Stimulated activated memory B cell treated with anti-CD40 and anti-IgM and Interleukin-4, amounts not matched to agents 10 μg/mL and 1 μg/mL and 100 μg/mL, for 72 hours (primary cell): Measurements from ENCODE around the gene OXCT1.

Experiments
- ATAC-seq: fragments of 150-1000 bp; cut with Tn5 transposase; 2 replicates; pipeline ENCODE4 v1.10.0; 2021
- H3K27ac Mint-ChIP-seq: one replicate; pipeline ENCODE4 v1.8.0; 2022; ENCODE audit warnings: mild to moderate bottlenecking, mixed read lengths
- H3K27me3 Mint-ChIP-seq: one replicate; pipeline ENCODE4 v1.8.0; 2022; ENCODE audit warnings: mixed read lengths
- H3K36me3 Mint-ChIP-seq: one replicate; pipeline ENCODE4 v1.8.0; 2022; ENCODE audit warnings: mixed read lengths
- H3K4me1 Mint-ChIP-seq: one replicate; pipeline ENCODE4 v1.8.0; 2022; ENCODE audit warnings: mixed read lengths
- H3K4me3 Mint-ChIP-seq: one replicate; pipeline ENCODE4 v1.8.0; 2022; ENCODE audit warnings: mild to moderate bottlenecking, moderate library complexity, mixed read lengths
- H3K9me3 Mint-ChIP-seq: one replicate; pipeline ENCODE4 v1.8.0; 2022; ENCODE audit warnings: mixed read lengths

The OXCT1 gene

DNA sequence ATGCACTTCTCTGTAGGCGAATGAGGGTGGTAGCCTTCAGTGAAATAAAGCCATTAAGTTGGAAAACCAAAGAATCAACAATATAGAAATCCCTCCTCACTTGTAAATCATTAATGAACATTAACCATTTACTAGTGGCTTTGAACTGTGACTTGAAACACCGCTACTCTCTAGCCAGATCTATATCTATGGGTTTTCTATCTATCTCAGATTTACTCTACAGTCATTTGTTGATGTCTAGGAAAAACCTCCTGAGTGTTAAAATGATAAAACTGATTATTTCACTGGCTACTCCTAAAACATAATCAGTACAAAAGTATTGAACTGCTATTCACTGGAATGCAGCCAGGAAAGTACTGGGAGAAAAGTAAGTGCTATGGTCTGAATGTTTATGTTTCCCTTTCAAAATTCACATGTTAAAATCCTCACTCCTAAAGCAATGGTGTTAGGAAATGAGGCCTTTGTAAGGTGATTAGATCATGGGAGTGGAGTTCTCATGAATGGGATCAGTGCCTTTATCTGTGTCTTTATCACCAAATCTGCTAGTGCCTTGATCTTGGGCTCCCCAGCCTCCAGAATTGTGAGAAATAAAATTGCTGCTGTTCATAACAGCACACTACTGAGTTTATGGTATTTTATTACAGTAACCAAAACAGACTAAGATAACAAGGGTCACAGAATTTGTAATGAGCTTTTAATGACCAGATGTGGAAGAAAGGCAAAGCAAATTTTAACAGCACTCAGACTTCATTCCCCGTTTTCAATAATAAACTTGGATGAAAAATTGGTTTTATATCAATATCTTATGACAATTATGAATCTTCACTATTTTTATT, 8.6 kb upstream of the OXCT1 start:
- Mint-ChIP-seq H3K4me1 (no peaks in the 10 kb centered on the region), H3K27ac (no peak overlapping the region), H3K36me3 (no peaks in the 10 kb centered on the region), H3K4me3 (no peak overlapping the region), H3K27me3 (peaks cover 11% of the 10 kb centered on the region), H3K9me3 (no peaks in the 10 kb centered on the region)
- no peak for ATAC-seq

DNA sequence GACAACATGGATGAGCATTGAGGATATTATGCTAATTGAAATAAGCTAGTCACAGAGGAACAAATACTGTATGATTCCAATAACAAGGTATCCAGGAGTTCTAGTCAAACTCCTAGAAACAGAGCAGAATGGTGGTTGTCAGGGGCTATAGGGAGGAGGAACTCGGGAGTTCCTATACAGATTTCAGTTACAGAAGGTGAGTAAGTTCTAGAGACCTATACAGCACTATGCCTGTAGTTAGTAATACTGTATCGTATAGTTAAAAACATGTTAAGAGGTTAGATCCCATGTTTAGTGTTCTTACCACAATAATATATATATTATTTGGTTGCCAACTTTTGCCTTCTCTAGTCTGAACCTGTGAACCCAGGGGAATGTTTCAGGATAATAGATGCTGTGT, 7.9 kb upstream of the OXCT1 start:
- Mint-ChIP-seq H3K4me1 (no peaks in the 10 kb centered on the region), H3K27ac (no peak overlapping the region), H3K4me3 (no peak overlapping the region), H3K27me3 (peaks cover 11% of the 10 kb centered on the region), H3K36me3 (no peaks in the 10 kb centered on the region), H3K9me3 (no peaks in the 10 kb centered on the region)
- no peak for ATAC-seq

DNA sequence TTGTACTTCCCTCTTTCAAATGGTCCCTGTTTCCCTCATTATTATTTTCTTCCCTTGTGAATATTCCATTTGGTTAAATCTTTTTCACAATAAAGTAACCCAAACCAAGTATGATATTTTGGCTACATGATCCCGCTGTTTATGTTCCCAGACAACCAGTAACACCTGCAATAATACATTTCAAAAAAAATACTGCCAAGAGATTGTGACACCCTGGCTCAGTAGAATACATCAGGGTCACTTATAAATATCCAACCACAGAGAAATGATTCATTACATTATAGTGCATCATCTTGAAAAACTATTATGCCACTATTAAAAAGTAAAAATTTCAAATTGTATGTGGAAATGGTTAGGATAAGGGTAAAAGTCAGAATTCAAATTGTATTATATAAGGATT, 7.2 kb upstream of the OXCT1 start:
- ATAC-seq: no peak
- Mint-ChIP-seq H3K9me3 (no peaks in the 10 kb centered on the region), H3K4me1 (no peaks in the 10 kb centered on the region), H3K27me3 (peaks cover 11% of the 10 kb centered on the region), H3K36me3 (no peaks in the 10 kb centered on the region), H3K27ac (no peak overlapping the region), H3K4me3 (no peak overlapping the region)

DNA sequence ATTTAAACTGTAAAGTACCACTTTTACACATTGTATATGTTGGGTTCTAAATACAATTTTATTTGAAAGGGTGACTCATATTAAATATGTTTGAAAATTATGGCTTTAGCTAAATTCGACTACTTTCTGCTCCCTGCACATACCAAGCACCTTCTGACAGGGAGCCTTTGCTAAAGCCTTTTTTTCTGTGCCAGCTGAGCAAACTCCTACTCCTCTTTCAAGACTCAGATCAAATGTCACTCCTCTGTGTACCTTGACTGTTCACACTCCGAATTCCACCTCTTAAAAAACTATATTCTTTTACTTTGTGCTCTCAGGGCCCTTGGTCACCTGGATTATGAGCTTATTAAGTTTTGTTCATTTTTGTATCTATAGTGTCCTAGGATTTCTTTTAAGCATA, 6.5 kb upstream of the OXCT1 start:
- Mint-ChIP-seq H3K27me3 (peaks cover 11% of the 10 kb centered on the region), H3K36me3 (no peaks in the 10 kb centered on the region), H3K4me3 (no peak overlapping the region), H3K4me1 (no peaks in the 10 kb centered on the region), H3K27ac (no peak overlapping the region), H3K9me3 (no peaks in the 10 kb centered on the region)
- ATAC-seq: no peak

DNA sequence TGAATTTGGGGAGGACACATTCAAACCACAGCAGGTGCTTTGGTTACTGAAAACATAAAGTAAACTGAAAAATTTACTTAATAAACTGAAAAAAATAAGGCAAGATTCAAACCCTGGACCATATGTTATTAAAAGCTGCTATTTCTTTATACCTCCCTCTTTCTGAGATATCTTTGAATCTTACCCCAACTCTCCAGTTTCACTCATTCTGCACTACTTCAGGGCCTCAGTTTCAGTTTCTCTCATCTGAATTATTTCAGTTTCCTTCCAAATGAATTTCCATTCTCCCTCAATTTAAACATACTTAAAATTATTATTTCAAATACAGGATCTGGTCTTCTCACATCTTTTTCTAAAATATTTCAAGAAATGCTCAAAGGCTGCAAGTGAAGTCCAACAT, 4.9 kb upstream of the OXCT1 start:
- Mint-ChIP-seq H3K4me3 (no peak overlapping the region), H3K9me3 (no peaks in the 10 kb centered on the region), H3K36me3 (no peaks in the 10 kb centered on the region), H3K4me1 (peaks cover 7% of the 10 kb centered on the region), H3K27ac (no peak overlapping the region), H3K27me3 (peaks cover 6% of the 10 kb centered on the region)
- no peak for ATAC-seq

DNA sequence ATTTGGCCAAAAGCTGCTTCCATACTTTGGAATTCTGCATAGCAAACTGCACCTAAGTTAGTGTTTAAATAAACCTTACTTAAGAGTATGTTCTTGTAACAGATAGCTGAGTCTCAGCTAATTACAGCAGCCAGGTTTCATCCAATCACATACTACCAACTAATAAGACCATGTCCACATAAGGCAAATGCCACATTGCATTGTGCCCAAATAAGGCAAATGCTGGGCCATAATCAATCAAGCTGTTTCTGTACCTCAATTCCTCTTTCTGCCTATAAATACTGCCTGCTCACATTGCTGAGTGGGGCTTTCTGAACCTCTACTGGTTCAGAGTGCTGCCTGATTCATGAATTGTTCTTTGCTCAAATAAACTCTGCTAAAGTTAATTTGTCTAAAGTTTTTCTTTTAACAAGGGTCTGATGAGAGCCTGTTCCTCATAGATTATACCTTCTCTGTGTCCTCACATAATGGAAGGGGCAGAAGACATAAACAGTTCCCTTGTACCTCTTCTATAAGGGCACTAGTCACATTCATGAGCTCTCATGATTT, 4.4 kb upstream of the OXCT1 start:
- Mint-ChIP-seq H3K27me3 (peaks cover under 1% of the 10 kb centered on the region), H3K4me3 (no peak overlapping the region), H3K36me3 (no peaks in the 10 kb centered on the region), H3K4me1 (peaks cover 10% of the 10 kb centered on the region), H3K9me3 (no peaks in the 10 kb centered on the region), H3K27ac (no peak overlapping the region)
- no peak for ATAC-seq

DNA sequence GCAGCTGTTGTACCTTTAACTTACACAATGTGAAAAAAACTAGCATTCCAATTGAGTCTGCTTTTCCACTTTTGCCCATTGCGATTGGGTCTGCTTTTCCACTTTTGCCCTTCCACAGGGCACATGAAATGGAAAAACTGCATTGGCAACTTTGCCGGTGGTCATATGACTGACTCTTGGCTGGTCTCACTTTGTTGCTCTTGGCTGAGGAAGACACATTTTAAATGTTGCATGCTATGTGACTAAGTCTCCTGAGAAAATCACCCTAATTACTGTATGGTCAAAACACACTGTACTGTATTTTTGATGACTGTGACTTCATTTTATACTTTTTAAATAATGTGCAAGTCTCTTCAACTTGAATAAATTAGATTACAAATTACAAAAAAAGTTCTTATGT, 1.6 kb upstream of the OXCT1 start:
- H3K4me1 Mint-ChIP-seq: peaks cover 37% of the 10 kb centered on the region
- no peak for ATAC-seq
- H3K27ac Mint-ChIP-seq: no peak overlapping the region
- H3K36me3 Mint-ChIP-seq: no peaks in the 10 kb centered on the region
- no peaks in the 10 kb centered on the region for H3K9me3 Mint-ChIP-seq
- no peak overlapping the region for H3K4me3 Mint-ChIP-seq
- no peaks in the 10 kb centered on the region for H3K27me3 Mint-ChIP-seq

DNA sequence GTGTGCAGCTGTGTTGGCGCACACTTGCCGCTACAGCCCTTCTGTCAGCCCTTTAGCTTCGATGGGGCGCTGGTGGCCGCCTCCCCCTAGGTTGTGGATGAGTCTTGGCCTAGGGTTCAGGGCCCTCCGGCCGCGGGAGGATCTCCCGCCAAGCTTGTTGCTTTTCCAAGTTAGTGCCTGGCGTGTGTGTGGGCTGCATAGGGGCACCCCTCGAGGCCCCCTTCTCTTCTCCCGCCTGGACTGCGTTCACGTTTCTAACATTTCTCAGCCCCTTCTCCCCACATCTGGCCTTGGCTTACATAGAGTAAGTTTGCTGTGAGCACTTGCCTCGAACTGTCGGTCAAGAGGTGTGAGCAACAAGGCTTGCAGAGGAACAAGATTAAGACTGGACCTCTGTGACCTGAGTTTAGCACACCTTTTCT, 413 bp upstream of the OXCT1 start:
- Mint-ChIP-seq H3K27ac (peak overlapping the region; percentile 90), H3K4me3 (peak overlapping the region; percentile 89), H3K4me1 (peaks cover 47% of the 10 kb centered on the region), H3K9me3 (no peaks in the 10 kb centered on the region), H3K27me3 (no peaks in the 10 kb centered on the region), H3K36me3 (no peaks in the 10 kb centered on the region)
- no peak for ATAC-seq

DNA sequence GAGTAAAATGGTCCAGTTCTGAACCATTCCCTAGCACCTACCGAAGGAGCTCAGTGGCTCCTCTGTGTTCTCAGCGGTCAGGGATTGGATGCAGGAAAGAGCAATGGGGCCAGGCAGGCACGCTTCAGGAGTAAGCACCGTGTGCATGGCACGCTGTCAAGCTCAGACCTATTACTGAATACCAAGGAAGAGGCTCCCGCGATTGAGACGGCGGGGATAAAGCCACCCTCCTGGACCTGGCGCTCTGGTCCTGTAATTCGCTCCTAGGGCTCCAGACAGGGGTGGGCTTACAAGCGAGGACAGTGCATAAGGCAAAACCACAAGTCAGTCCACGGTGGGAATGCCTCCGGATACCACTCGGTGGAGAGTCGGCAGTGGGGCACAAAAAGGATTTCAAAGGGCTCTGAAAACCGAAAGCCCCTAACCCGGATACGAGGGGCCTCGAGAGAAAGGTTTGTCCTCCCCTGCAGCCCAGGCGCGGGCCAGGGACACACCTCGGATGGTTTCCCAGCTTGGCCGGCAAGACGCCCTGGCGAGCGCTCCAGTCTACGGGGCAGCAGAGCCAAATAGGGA, 988 bp downstream of the OXCT1 start:
- H3K4me1 Mint-ChIP-seq: peaks cover 61% of the 10 kb centered on the region

DNA sequence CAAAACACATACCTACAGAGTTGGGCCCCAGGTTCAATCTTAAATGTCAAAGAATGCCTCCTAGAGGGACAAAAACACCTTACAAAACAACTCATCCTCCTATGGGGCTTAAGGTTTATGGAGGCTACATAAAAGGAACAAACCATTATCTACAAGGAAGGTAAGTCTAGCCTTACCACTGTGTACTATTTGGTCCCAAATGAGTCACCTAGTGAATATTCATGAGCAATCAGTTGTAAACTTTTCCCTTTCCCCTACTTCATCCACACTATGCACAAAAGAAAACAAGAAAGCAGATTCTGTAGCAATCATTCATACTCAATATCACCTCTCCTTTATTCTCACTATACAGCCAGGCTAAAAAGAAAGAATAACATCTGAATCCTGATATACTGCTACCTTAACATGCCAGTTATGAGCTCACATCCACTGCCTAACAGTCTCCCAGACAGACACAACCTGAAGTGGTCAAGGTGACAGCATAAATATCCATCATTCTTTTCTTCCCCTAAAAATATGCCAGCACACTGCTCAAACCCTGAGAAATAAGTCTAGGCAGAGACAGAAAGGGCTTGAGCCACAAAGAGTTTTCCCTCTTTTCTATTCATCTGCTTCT, 6.2 kb downstream of the OXCT1 start:
- peak overlapping the region; percentile 5 for H3K27ac Mint-ChIP-seq
- peaks cover 10% of the 10 kb centered on the region for H3K36me3 Mint-ChIP-seq
- H3K9me3 Mint-ChIP-seq: no peaks in the 10 kb centered on the region
- peaks cover 57% of the 10 kb centered on the region for H3K4me1 Mint-ChIP-seq
- no peaks in the 10 kb centered on the region for H3K27me3 Mint-ChIP-seq
- ATAC-seq: no peak
- H3K4me3 Mint-ChIP-seq: no peak overlapping the region

More for the DNA sequence above, 988 bp downstream of the OXCT1 start:
- peak overlapping the region; percentile 90 for H3K27ac Mint-ChIP-seq
- no peaks in the 10 kb centered on the region for H3K36me3 Mint-ChIP-seq
- peak overlapping the region; percentile 89 for H3K4me3 Mint-ChIP-seq
- no peak for ATAC-seq
- H3K9me3 Mint-ChIP-seq: no peaks in the 10 kb centered on the region
- H3K27me3 Mint-ChIP-seq: no peaks in the 10 kb centered on the region

DNA sequence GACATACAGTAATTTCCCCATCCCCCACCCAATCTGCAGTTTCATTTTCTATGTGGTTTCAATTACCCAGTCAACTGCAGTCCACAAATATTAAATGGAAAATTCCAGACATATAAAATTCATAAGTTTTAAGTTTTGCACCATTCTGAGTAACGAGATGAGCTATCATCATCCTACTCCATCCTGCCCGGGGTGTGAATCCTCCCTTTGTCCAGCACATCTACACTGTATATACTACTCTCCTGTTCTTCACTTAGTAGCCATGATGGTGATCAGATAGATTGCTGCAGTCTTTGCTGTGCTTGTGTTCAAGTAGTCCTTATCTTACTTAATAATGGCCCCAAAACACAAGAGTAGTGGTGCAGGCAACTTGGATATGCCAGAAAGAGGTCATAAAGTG, 11.3 kb downstream of the OXCT1 start:
- peak overlapping the region; percentile 61 for H3K27ac Mint-ChIP-seq
- no peak for ATAC-seq

DNA sequence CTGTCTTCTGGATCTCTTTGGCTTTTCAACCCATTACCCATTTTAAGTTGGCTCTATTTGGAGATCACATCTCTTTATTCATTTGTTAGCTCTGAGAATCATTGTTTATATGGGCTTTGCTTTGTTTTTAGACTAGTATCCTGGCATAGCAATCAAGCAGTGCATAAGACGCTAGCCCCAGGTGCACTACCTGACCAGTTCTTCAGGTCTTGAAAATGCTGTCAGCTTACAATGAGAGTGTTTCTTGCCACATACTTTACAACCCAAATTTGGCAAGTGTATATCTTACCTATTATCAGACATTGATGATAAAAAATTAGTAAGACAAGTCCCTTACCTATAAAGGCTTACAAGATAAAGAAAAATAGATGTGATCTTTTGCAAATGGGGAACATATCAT, 12.2 kb downstream of the OXCT1 start:
- no peak for ATAC-seq
- Mint-ChIP-seq H3K27ac (no peak overlapping the region), H3K27me3 (no peaks in the 10 kb centered on the region)

More for the DNA sequence above, 11.3 kb downstream of the OXCT1 start:
- no peaks in the 10 kb centered on the region for H3K9me3 Mint-ChIP-seq
- H3K4me1 Mint-ChIP-seq: peaks cover 9% of the 10 kb centered on the region
- no peak overlapping the region for H3K4me3 Mint-ChIP-seq
- peaks cover 17% of the 10 kb centered on the region for H3K36me3 Mint-ChIP-seq
- H3K27me3 Mint-ChIP-seq: no peaks in the 10 kb centered on the region

DNA sequence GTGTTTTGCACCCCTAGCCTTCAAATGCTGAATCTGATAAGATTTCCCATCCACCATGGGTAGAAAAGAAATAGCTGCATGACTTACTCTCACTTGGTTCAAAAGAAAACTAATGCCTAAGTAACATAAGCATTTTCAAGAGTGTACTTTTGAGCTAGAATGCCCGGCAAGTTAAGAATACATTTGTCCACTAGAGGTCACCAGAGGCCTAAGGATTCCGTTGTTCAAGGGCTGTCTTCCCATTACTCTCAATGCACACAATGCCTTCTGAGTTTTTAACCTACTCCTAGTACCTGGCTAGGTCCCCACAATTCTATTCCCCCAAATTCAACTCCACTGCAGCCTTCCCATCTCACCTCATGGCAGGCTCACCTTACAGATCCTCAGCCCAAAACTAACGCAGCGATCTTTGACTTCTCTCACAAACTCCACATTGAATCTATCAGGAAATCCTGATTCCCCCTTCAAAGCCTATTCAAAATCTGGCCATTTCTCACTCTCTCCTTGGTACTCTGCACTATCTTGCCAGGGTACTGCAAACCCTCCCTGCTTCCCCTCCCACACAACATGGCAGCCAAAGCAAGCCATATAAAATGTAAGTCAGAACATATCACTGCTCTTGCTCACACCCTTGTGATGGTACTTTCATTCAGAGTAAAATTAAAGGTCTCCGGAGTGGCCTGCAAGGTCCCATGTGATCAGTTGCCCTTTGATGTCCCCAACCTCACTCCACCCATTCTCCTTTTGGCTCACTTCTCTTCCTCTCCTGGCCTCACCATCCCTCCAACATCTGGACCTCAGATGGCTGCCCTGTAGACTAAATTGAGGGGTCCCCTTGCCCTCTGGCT, 13.4 kb downstream of the OXCT1 start:
- ATAC-seq: peak; percentile 70

More for the DNA sequence above, 12.2 kb downstream of the OXCT1 start:
- H3K9me3 Mint-ChIP-seq: no peaks in the 10 kb centered on the region
- H3K4me1 Mint-ChIP-seq: no peaks in the 10 kb centered on the region
- H3K36me3 Mint-ChIP-seq: peaks cover 17% of the 10 kb centered on the region
- no peak overlapping the region for H3K4me3 Mint-ChIP-seq

DNA sequence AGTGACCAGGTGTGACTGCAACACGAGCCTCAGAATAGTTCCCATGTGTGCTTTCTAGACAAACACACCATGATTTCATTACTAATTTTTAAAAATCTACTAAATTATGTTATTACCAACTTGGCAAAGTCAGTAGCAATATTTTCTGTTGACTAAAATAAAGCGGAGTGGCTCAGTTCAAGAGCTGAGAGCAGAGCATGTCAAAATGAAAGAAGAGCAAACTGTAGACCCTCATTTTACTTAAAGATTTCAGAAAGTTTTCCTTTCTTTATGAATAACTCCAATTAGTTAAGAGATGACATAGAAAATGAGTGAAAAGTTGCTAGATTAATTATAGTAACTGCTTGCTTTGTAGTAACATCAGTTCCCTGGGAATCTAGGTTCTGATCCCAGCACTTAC, 17.9 kb downstream of the OXCT1 start:
- Mint-ChIP-seq H3K9me3 (no peaks in the 10 kb centered on the region), H3K27me3 (no peaks in the 10 kb centered on the region), H3K4me1 (no peaks in the 10 kb centered on the region), H3K36me3 (peaks cover 32% of the 10 kb centered on the region), H3K27ac (no peak overlapping the region), H3K4me3 (no peak overlapping the region)
- no peak for ATAC-seq

More for the DNA sequence above, 13.4 kb downstream of the OXCT1 start:
- Mint-ChIP-seq H3K9me3 (no peaks in the 10 kb centered on the region), H3K27ac (no peak overlapping the region), H3K27me3 (no peaks in the 10 kb centered on the region), H3K4me3 (no peak overlapping the region), H3K4me1 (no peaks in the 10 kb centered on the region), H3K36me3 (peaks cover 15% of the 10 kb centered on the region)

DNA sequence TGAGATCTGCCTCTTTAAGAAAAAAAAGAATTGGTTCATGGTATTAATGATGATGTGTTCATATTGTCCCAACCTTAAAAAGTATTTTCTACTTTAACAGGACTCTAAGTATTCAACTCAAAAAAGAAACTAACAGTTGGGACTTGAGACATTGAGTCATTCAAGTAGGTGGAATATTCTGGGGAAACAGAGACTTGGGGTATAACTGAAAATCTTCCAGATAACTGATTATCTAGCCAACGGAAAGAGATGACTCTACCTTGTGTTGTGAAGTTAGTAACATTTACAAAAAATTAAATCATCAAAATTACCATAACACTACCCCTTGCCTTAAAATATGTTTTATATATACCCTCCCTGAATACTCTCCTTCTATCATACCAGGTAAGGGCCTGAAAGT, 19.1 kb downstream of the OXCT1 start:
- no peak for ATAC-seq
- Mint-ChIP-seq H3K27ac (no peak overlapping the region), H3K9me3 (no peaks in the 10 kb centered on the region), H3K27me3 (no peaks in the 10 kb centered on the region), H3K4me1 (no peaks in the 10 kb centered on the region), H3K36me3 (peaks cover 32% of the 10 kb centered on the region), H3K4me3 (no peak overlapping the region)
